ENCODE data around the gene GPR4.

- TF ChIP-seq USF1 (IDR thresholded peaks at IDR 0.05), result peak; percentile 79
- TF ChIP-seq REST (IDR thresholded peaks at IDR 0.05; ENCODE audit: low read depth), result no peak
- TF ChIP-seq FOXM1 (IDR thresholded peaks at IDR 0.05; ENCODE audit: borderline replicate concordance, low read depth), result no peak
- no peak; the same call in 1 of the 2 replicates for TF ChIP-seq TAF1 (IDR thresholded peaks at IDR 0.05; ENCODE audit: low read depth)
- TF ChIP-seq MAX (IDR thresholded peaks at IDR 0.05), result peak; percentile 82
- peak; percentile 88 for TF ChIP-seq YY1 (IDR thresholded peaks at IDR 0.05; ENCODE audit: low read depth)
- no peak for TF ChIP-seq EP300 (IDR thresholded peaks at IDR 0.05; ENCODE audit: borderline replicate concordance)
- no peak for TF ChIP-seq NFIC (IDR thresholded peaks at IDR 0.05)
- peak; percentile 32; the same call in 1 of the 2 replicates for TF ChIP-seq TEAD4 (IDR thresholded peaks at IDR 0.05)
These were observed 17.5 kb downstream of the GPR4 start, which contains the start of gene OPA3 for GRCh38 chr19:45584332-45585157.
